Astrocyte (in vitro differentiated cells and primary cell): ENCODE measurements around the gene FHL1. TPM values are rescaled to one million over a fixed set of nuclear protein-coding genes. Genes with fewer than 3 reads are reported as not detected.
A peak's percentile ranks its signal among the peaks of the same experiment; 100 is the strongest.

ENCODE experiments used
- DNase-seq: peaks from one replicate; pipeline ENCODE4 v3.0.0-alpha.2; 2010; ENCODE audit warnings: low read depth
- FAIRE-seq: peaks from 2 replicates; lab custom pipeline; 2011; peaks lifted over from hg19 to GRCh38; lab: Jason Lieb, UNC
- H2AFZ ChIP-seq: 2 replicates; pipeline ENCODE4 v1.6.0; 2012; ENCODE audit warnings: low read depth, low read length, inconsistent platforms
- H3K27ac ChIP-seq: 2 replicates; pipeline ENCODE4 v1.5.1; 2011; ENCODE audit warnings: low read depth, low read length, inconsistent platforms
- H3K27me3 ChIP-seq: 2 replicates; pipeline ENCODE4 v1.6.0; 2011; ENCODE audit warnings: low read length, inconsistent platforms; ENCODE audit not compliant: insufficient read depth
- H3K36me3 ChIP-seq: 2 replicates; pipeline ENCODE4 v1.5.1; 2011; ENCODE audit warnings: low read length, inconsistent platforms; ENCODE audit not compliant: insufficient read depth
- H3K4me1 ChIP-seq: 2 replicates; pipeline ENCODE4 v1.5.1; 2011; ENCODE audit warnings: low read length, inconsistent platforms; ENCODE audit not compliant: insufficient read depth
- H3K4me2 ChIP-seq: 2 replicates; pipeline ENCODE4 v1.6.0; 2012; ENCODE audit warnings: low read length, inconsistent platforms
- H3K4me3 ChIP-seq: 2 replicates; pipeline ENCODE4 v1.5.1; 2011; ENCODE audit warnings: low read depth, mild to moderate bottlenecking, low read length, inconsistent platforms; ENCODE audit not compliant: insufficient read depth
- H3K79me2 ChIP-seq: 2 replicates; pipeline ENCODE4 v1.6.0; 2012; ENCODE audit warnings: mild to moderate bottlenecking, low read length, inconsistent platforms; ENCODE audit not compliant: insufficient read depth
- H3K9ac ChIP-seq: 2 replicates; pipeline ENCODE4 v1.6.0; 2012; ENCODE audit warnings: mild to moderate bottlenecking, low read length, inconsistent platforms
- H3K9me3 ChIP-seq: 2 replicates; pipeline ENCODE4 v1.5.1; 2012; ENCODE audit warnings: low read depth, mild to moderate bottlenecking, low read length, inconsistent platforms; ENCODE audit not compliant: insufficient read depth
- H4K20me1 ChIP-seq: 2 replicates; pipeline ENCODE4 v1.6.0; 2012; ENCODE audit warnings: low read length, inconsistent platforms; ENCODE audit not compliant: insufficient read depth
- H3K27ac Mint-ChIP-seq: one replicate; pipeline ENCODE4 v1.8.0; 2021; ENCODE audit warnings: mild to moderate bottlenecking, mixed read lengths; ENCODE audit not compliant: unreplicated experiment
- H3K27me3 Mint-ChIP-seq: one replicate; pipeline ENCODE4 v1.8.0; 2021; ENCODE audit warnings: low read depth, mixed read lengths; ENCODE audit not compliant: unreplicated experiment
- H3K36me3 Mint-ChIP-seq: one replicate; pipeline ENCODE4 v1.8.0; 2021; ENCODE audit warnings: low read depth, mixed read lengths; ENCODE audit not compliant: unreplicated experiment
- H3K4me1 Mint-ChIP-seq: one replicate; pipeline ENCODE4 v1.8.0; 2021; ENCODE audit warnings: low read depth, mixed read lengths; ENCODE audit not compliant: unreplicated experiment
- H3K4me3 Mint-ChIP-seq: one replicate; pipeline ENCODE4 v1.8.0; 2021; ENCODE audit warnings: mild to moderate bottlenecking, moderate library complexity, mixed read lengths; ENCODE audit not compliant: unreplicated experiment
- H3K9me3 Mint-ChIP-seq: one replicate; pipeline ENCODE4 v1.8.0; 2021; ENCODE audit warnings: mild to moderate bottlenecking, mixed read lengths; ENCODE audit not compliant: unreplicated experiment
- CTCF ChIP-seq: IDR thresholded peaks from 2 replicates; pipeline ENCODE4 v1.5.1; 2011; ENCODE audit warnings: low read depth, mild to moderate bottlenecking, inconsistent platforms, low read length, moderate library complexity; ENCODE audit not compliant: insufficient read depth
- EZH2 ChIP-seq: IDR thresholded peaks from 2 replicates; pipeline ENCODE4 v1.6.1; 2012; ENCODE audit warnings: mild to moderate bottlenecking, low read length, inconsistent platforms; ENCODE audit not compliant: insufficient read depth
- total RNA-seq: library from RNA; stranded (reverse); gene quantifications from 2 replicates; pipeline ENCODE4 v1.2.1, GENCODE V29; 2021

The FHL1 gene
- total RNA-seq, 1 donor from 2014 or later: 115 TPM

- Mint-ChIP-seq H3K4me3 (no peak overlapping the region), H3K27ac (no peak overlapping the region), H3K36me3 (no peaks in the 10 kb centered on the region), H3K4me1 (peaks cover 25% of the 10 kb centered on the region), H3K9me3 (no peaks in the 10 kb centered on the region), H3K27me3 (no peaks in the 10 kb centered on the region)
- no peak overlapping the region for H3K9ac ChIP-seq
- H3K4me2 ChIP-seq: no peak overlapping the region
- H2AFZ ChIP-seq: no peak overlapping the region
- FAIRE-seq (peak; percentile 47), DNase-seq (no peak)
- H3K27ac ChIP-seq: no peak overlapping the region
- no peaks in the 10 kb centered on the region for H3K36me3 ChIP-seq
- no peak overlapping the region for H3K4me3 ChIP-seq
- no peaks in the 10 kb centered on the region for H4K20me1 ChIP-seq
- no peak for TF ChIP-seq CTCF
- TF ChIP-seq EZH2: no peak
- H3K4me1 ChIP-seq: peaks cover 39% of the 10 kb centered on the region
- peaks cover 11% of the 10 kb centered on the region for H3K79me2 ChIP-seq
- H3K27me3 ChIP-seq: no peaks in the 10 kb centered on the region
- H3K9me3 ChIP-seq: no peaks in the 10 kb centered on the region
These were observed 24.1 kb downstream of the FHL1 start for GRCh38 chrX:136171420-136171819.

- H3K9me3 ChIP-seq: no peaks in the 10 kb centered on the region
- peak overlapping the region; percentile 17 for H3K4me3 ChIP-seq
- H3K27ac ChIP-seq: peak overlapping the region; percentile 88
- H3K4me3 Mint-ChIP-seq: no peak overlapping the region
- H3K36me3 ChIP-seq: no peaks in the 10 kb centered on the region
- no peaks in the 10 kb centered on the region for H3K27me3 Mint-ChIP-seq
- peak overlapping the region; percentile 76 for H3K4me2 ChIP-seq
- peaks cover 16% of the 10 kb centered on the region for H3K4me1 Mint-ChIP-seq
- no peaks in the 10 kb centered on the region for H3K9me3 Mint-ChIP-seq
- peak overlapping the region; percentile 68 for H3K9ac ChIP-seq
- H3K4me1 ChIP-seq: peaks cover 19% of the 10 kb centered on the region
- no peak overlapping the region for H2AFZ ChIP-seq
- H3K36me3 Mint-ChIP-seq: no peaks in the 10 kb centered on the region
- peaks cover 3% of the 10 kb centered on the region for H3K79me2 ChIP-seq
- FAIRE-seq: peak; percentile 99
- H3K27ac Mint-ChIP-seq: peak overlapping the region; percentile 99
- no peak for TF ChIP-seq CTCF
- no peak for TF ChIP-seq EZH2
- DNase-seq: peak; percentile 87
- H4K20me1 ChIP-seq: no peaks in the 10 kb centered on the region
- no peaks in the 10 kb centered on the region for H3K27me3 ChIP-seq
These were observed 29.1 kb downstream of the FHL1 start for GRCh38 chrX:136176399-136176825.

GRCh38 chrX:136179133-136179532 is 31.8 kb downstream of the FHL1 start:
- peaks cover 16% of the 10 kb centered on the region for H3K4me1 Mint-ChIP-seq
- no peak overlapping the region for H3K4me2 ChIP-seq
- no peaks in the 10 kb centered on the region for H3K27me3 ChIP-seq
- no peak overlapping the region for H3K4me3 Mint-ChIP-seq
- H3K27ac ChIP-seq: no peak overlapping the region
- H3K36me3 ChIP-seq: no peaks in the 10 kb centered on the region
- no peak overlapping the region for H3K4me3 ChIP-seq
- no peaks in the 10 kb centered on the region for H4K20me1 ChIP-seq
- H2AFZ ChIP-seq: no peak overlapping the region
- H3K27ac Mint-ChIP-seq: no peak overlapping the region
- H3K36me3 Mint-ChIP-seq: no peaks in the 10 kb centered on the region
- TF ChIP-seq CTCF (no peak), EZH2 (no peak)
- H3K79me2 ChIP-seq: peaks cover 3% of the 10 kb centered on the region
- no peaks in the 10 kb centered on the region for H3K9me3 Mint-ChIP-seq
- FAIRE-seq (no peak), DNase-seq (no peak)
- H3K27me3 Mint-ChIP-seq: no peaks in the 10 kb centered on the region
- H3K4me1 ChIP-seq: peaks cover 19% of the 10 kb centered on the region
- no peaks in the 10 kb centered on the region for H3K9me3 ChIP-seq
- H3K9ac ChIP-seq: no peak overlapping the region
